Tibial nerve (tissue), 4 donors: ENCODE data around the gene MMP28. TPM values are rescaled to one million over a fixed set of nuclear protein-coding genes. Genes with fewer than 3 reads are reported as not detected.

ENCODE experiments used
- DNase-seq, 2 donors: peaks; one replicate each; pipeline ENCODE4 v3.0.0-alpha.2; 2019; ENCODE audit warnings: low spot score in 2 of 2
- H3K27ac ChIP-seq, 4 donors: fragments of 200-600 bp; sonication (generic) in 3 of 4; one replicate each; pipeline ENCODE4 v1.5.1; 2017 to 2019; ENCODE audit warnings: mild to moderate bottlenecking in 1 of 4
- H3K27me3 ChIP-seq, 2 donors: fragments of 200-600 bp; sonication (generic) in 1 of 2; one replicate each; pipeline versions ENCODE4 v1.5.1 to v1.6.0; 2017 to 2019
- H3K36me3 ChIP-seq, 3 donors: fragments of 200-600 bp; sonication (generic); one replicate each; pipeline ENCODE4 v1.5.1; 2018 to 2019
- H3K4me1 ChIP-seq, 4 donors: fragments of 200-600 bp; sonication (generic) in 3 of 4; one replicate each; pipeline ENCODE4 v1.5.1; 2017 to 2019
- H3K4me3 ChIP-seq, 4 donors: fragments of 200-600 bp; sonication (generic) in 3 of 4; one replicate each; pipeline ENCODE4 v1.5.1; 2017 to 2019; ENCODE audit warnings: mild to moderate bottlenecking in 1 of 4, moderate library complexity in 1 of 4
- H3K9me3 ChIP-seq, 4 donors: fragments of 200-600 bp; sonication (generic) in 3 of 4; one replicate each; pipeline ENCODE4 v1.5.1; 2017 to 2019
- EP300 ChIP-seq, 2 donors: sonication (generic); formaldehyde crosslinking; IDR thresholded peaks; one replicate each; pipeline ENCODE4 v1.6.1; 2017; ENCODE audit warnings: antibody characterized with exemption in 2 of 2, mild to moderate bottlenecking in 1 of 2
- POLR2A ChIP-seq, 2 donors: fragments of 450-650 bp; IDR thresholded peaks; one replicate each; pipeline ENCODE4 v1.6.1; 2017; ENCODE audit warnings: antibody characterized with exemption in 2 of 2, mild to moderate bottlenecking in 2 of 2, moderate library complexity in 2 of 2
- WGBS, 2 donors: methylation state at CpG; one replicate each; pipeline ENCODE4 v1.1.5; 2018; 5-methylcytosine and 5-hydroxymethylcytosine counted together
- total RNA-seq, 4 donors: library from RNA; depleted of rRNA; stranded (reverse); fragments of >200 nt; gene quantifications; one replicate each; pipeline ENCODE4 v1.1.0, GENCODE V29; 2016
- TF ChIP-seq, protein P1 (sequence below), 5 experiments: fragments of 200-600 bp in 3 of 5; fragments of 450-650 bp in 2 of 5; sonication (generic) in 3 of 5; IDR thresholded peaks; one replicate each; pipeline ENCODE4 v1.5.1; 2016 to 2019; ENCODE audit warnings: antibody characterized with exemption in 5 of 5, mild to moderate bottlenecking in 3 of 5, moderate library complexity in 2 of 5

The MMP28 gene
- total RNA-seq, 4 donors from 2014 or later, result 71.7 to 174 (median 136) TPM

DNA sequence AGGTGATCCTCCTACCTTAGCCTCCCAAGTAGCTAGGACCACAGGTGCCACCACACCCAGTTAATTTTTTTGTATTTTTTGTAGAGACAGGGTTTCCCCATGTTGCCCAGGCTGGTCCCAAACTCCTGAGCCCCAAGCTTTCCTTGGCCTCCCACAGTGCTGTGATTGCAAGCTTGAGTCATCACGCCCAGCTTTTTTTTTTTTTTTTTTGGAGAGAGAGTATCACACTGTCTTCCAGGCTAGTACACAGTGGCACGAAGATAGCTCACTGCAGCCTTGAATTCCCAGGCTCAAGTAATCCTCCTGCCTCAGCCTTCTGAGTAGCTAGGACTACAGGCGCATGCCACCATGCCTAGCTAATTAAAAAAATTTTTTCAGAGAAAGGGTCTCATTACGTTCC lies 46.1 kb upstream of the MMP28 start:
- Histone ChIP-seq H3K36me3 (peaks cover 7 to 100% (median 50%) of the 10 kb centered on the region in 3 donors), H3K4me3 (no peak overlapping the region), H3K27ac (no peak overlapping the region), H3K9me3 (no peaks in the 10 kb centered on the region), H3K4me1 (peaks cover 0 to 9% (median 0%) of the 10 kb centered on the region in 4 donors), H3K27me3 (no peaks in the 10 kb centered on the region)
- TF ChIP-seq POLR2A (IDR thresholded peaks at IDR 0.05) (no peak), EP300 (IDR thresholded peaks at IDR 0.05) (no peak)
- TF ChIP-seq, protein P1, sequence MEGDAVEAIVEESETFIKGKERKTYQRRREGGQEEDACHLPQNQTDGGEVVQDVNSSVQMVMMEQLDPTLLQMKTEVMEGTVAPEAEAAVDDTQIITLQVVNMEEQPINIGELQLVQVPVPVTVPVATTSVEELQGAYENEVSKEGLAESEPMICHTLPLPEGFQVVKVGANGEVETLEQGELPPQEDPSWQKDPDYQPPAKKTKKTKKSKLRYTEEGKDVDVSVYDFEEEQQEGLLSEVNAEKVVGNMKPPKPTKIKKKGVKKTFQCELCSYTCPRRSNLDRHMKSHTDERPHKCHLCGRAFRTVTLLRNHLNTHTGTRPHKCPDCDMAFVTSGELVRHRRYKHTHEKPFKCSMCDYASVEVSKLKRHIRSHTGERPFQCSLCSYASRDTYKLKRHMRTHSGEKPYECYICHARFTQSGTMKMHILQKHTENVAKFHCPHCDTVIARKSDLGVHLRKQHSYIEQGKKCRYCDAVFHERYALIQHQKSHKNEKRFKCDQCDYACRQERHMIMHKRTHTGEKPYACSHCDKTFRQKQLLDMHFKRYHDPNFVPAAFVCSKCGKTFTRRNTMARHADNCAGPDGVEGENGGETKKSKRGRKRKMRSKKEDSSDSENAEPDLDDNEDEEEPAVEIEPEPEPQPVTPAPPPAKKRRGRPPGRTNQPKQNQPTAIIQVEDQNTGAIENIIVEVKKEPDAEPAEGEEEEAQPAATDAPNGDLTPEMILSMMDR (IDR thresholded peaks at IDR 0.05), result no peak
- DNase-seq, result no peak
- WGBS, 2 donors, result 84 to 89% methylated on average over 4 of the region's 4 CpGs

DNA sequence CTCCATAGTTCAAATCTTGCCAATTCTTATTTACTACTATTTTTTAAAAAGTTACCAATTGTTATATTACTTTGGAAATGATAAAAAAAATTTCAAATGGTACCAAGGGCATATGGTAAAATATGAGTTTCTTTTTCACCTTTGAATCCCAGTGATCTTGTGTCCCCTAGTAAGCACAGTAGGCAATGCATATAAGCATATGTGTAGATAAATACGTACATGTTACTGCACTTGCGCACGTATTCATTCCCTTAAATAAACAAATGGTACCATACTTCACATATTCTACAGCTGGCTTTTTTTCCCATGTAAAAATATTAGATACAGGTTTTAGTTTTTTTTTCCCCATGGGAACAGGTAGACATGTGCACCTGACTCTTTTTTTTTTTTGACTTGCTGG lies 45.7 kb upstream of the MMP28 start:
- no peak for DNase-seq
- Histone ChIP-seq H3K9me3 (no peaks in the 10 kb centered on the region), H3K27ac (no peak overlapping the region), H3K4me1 (peaks cover 0 to 5% (median 0%) of the 10 kb centered on the region in 4 donors), H3K4me3 (no peak overlapping the region), H3K27me3 (no peaks in the 10 kb centered on the region), H3K36me3 (peaks cover 7 to 100% (median 50%) of the 10 kb centered on the region in 3 donors)
- TF ChIP-seq, protein P1 (IDR thresholded peaks at IDR 0.05), result no peak
- TF ChIP-seq EP300 (IDR thresholded peaks at IDR 0.05) (no peak), POLR2A (IDR thresholded peaks at IDR 0.05) (no peak)
- 80 to 90% methylated on average over 3 of the region's 3 CpGs for WGBS, 2 donors

DNA sequence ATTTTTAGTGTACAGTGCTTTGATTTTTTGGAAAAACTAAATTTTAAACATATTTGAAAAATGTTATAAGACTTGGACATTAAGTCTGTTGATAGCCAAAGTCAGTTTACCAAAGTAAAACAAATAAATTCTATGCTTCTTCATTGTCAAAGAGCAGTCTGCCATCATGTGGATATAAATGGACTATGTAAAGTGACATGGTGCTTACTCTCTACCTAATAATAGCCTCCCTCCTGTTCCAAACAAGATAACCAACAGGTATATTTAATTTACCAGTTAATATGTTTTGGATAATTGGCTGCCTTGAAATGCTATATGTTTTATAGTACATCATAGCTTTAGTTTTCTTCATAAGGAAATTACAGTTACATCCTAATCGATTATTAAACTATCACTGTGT lies 29.8 kb upstream of the MMP28 start:
- Histone ChIP-seq H3K27ac (no peak overlapping the region), H3K4me1 (peaks cover 0 to 2% (median 0%) of the 10 kb centered on the region in 4 donors), H3K9me3 (no peaks in the 10 kb centered on the region), H3K27me3 (no peaks in the 10 kb centered on the region), H3K4me3 (no peak overlapping the region), H3K36me3 (peaks cover 0 to 84% (median 12%) of the 10 kb centered on the region in 3 donors)
- DNase-seq, result no peak
- TF ChIP-seq EP300 (IDR thresholded peaks at IDR 0.05) (no peak), POLR2A (IDR thresholded peaks at IDR 0.05) (no peak)
- TF ChIP-seq, protein P1 (IDR thresholded peaks at IDR 0.05), result no peak
- 92 to 98% methylated on average over 1 of the region's 1 CpG for WGBS, 2 donors

DNA sequence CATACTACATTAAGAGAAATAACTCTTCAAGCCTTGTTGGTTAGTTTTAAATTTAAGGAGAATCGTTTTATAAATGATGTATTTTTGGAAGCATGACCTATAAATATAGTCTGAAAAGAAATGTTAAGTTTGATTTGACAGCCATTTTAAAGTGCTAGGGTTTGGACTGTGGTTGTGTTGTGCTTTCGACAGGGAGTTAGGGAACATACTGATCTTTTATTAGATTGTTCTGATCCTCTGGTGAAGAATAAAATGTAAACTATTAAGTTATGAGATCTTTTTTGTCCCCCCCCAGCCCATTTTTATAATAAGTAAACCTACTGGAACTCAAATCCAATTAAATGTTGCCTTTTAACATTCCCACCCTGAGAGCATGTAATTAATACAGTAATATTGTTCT lies 25.9 kb upstream of the MMP28 start:
- Histone ChIP-seq H3K36me3 (peaks cover 0 to 69% (median 19%) of the 10 kb centered on the region in 3 donors), H3K27me3 (no peaks in the 10 kb centered on the region), H3K27ac (no peak overlapping the region), H3K4me3 (no peak overlapping the region), H3K9me3 (no peaks in the 10 kb centered on the region), H3K4me1 (peaks cover 0 to 32% (median 0%) of the 10 kb centered on the region in 4 donors)
- 90 to 91% methylated on average over 2 of the region's 2 CpGs for WGBS, 2 donors
- no peak for DNase-seq
- no peak for TF ChIP-seq POLR2A (IDR thresholded peaks at IDR 0.05)
- TF ChIP-seq EP300 (IDR thresholded peaks at IDR 0.05), result no peak
- TF ChIP-seq, protein P1 (IDR thresholded peaks at IDR 0.05), result no peak

DNA sequence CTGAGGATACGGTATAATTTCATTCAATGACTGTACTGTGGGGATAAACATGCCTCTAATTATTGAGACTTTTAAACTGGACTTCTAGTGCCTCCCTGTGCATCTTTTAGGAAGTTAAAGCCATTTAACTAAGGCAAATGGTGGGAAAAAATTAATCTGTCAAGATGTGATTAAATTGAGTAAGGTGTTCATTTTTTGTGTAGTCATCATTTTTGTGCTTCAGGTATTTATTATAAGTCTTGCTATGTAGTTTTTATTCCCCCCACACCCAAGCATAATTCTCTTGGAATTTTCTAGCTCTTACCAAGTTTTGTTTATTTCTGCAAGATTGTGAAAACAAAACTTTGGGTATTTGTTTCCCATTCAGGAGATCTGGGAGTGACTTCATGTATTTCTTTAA lies 24.0 kb upstream of the MMP28 start:
- Histone ChIP-seq H3K9me3 (no peaks in the 10 kb centered on the region), H3K4me1 (peaks cover 0 to 50% (median 4%) of the 10 kb centered on the region in 4 donors), H3K27ac (no peak overlapping the region), H3K27me3 (no peaks in the 10 kb centered on the region), H3K4me3 (no peak overlapping the region), H3K36me3 (peaks cover 0 to 50% (median 12%) of the 10 kb centered on the region in 3 donors)
- no peak for DNase-seq
- no peak for TF ChIP-seq POLR2A (IDR thresholded peaks at IDR 0.05)
- no peak for TF ChIP-seq EP300 (IDR thresholded peaks at IDR 0.05)
- TF ChIP-seq, protein P1 (IDR thresholded peaks at IDR 0.05), result no peak
- 38 to 39% methylated on average over 1 of the region's 1 CpG for WGBS, 2 donors
